Measurements from ENCODE around the gene HSD17B1.
"Not testable (repeated sequence)": the region's sequence is repeated elsewhere in the genome, so short reads cannot be mapped to it uniquely, and the experiment has no call there.

DNA sequence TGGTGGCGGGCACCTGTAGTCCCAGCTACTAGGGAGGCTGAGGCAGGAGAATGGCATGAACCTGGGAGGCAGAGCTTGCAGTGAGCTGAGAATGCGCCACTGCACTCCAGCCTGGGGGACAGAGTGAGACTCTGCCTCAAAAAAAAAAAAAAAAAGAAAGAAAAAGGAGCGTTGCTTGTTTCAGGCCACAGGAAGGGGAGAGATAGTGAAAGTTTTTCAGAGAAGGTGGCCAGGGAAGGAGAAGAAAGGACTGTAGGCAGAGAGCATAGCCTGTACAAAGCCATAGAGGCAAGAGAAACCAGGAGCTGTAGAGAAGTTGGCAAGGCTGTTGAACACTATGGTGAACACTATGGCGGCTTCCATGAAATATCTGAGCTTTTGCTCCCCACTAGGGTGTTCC, 12.2 kb upstream of the HSD17B1 start:
- TF ChIP-seq, protein P1, sequence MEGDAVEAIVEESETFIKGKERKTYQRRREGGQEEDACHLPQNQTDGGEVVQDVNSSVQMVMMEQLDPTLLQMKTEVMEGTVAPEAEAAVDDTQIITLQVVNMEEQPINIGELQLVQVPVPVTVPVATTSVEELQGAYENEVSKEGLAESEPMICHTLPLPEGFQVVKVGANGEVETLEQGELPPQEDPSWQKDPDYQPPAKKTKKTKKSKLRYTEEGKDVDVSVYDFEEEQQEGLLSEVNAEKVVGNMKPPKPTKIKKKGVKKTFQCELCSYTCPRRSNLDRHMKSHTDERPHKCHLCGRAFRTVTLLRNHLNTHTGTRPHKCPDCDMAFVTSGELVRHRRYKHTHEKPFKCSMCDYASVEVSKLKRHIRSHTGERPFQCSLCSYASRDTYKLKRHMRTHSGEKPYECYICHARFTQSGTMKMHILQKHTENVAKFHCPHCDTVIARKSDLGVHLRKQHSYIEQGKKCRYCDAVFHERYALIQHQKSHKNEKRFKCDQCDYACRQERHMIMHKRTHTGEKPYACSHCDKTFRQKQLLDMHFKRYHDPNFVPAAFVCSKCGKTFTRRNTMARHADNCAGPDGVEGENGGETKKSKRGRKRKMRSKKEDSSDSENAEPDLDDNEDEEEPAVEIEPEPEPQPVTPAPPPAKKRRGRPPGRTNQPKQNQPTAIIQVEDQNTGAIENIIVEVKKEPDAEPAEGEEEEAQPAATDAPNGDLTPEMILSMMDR (IDR thresholded peaks at IDR 0.05): not testable (repeated sequence)
- not testable (repeated sequence) for TF ChIP-seq POLR2A, EP300, POLR2AphosphoS5 (IDR thresholded peaks at IDR 0.05)

Data from upper lobe of left lung (tissue), 4 donors.